Epithelial cell of esophagus (primary cell): ENCODE measurements around the gene KIAA0408.
A peak's percentile ranks its signal among the peaks of the same experiment; 100 is the strongest.

Experiments
- DNase-seq: peaks from one replicate; pipeline ENCODE4 v3.0.0; 2010; ENCODE audit warnings: low read depth
- H3K4me3 ChIP-seq: 2 replicates; pipeline ENCODE4 v1.5.1; 2011; ENCODE audit warnings: mild to moderate bottlenecking, low read length, control low read depth
- CTCF ChIP-seq: IDR thresholded peaks from 2 replicates; pipeline ENCODE4 v1.5.1; 2011; ENCODE audit warnings: low read depth, mild to moderate bottlenecking, low read length, control low read depth, inconsistent platforms; ENCODE audit not compliant: insufficient read depth; ENCODE audit errors: missing control alignments

Gene KIAA0408

GRCh38 chr6:127459231-127459641 is at the start of gene KIAA0408:
KIAA0408 (minus strand) TSS chr6:127459389; CDS start chr6:127453981, 5,408 bp downstream.
- peak; percentile 30 for DNase-seq
- TF ChIP-seq CTCF, result no peak
- no peak within 1 kb of the TSS for H3K4me3 ChIP-seq

DNA sequence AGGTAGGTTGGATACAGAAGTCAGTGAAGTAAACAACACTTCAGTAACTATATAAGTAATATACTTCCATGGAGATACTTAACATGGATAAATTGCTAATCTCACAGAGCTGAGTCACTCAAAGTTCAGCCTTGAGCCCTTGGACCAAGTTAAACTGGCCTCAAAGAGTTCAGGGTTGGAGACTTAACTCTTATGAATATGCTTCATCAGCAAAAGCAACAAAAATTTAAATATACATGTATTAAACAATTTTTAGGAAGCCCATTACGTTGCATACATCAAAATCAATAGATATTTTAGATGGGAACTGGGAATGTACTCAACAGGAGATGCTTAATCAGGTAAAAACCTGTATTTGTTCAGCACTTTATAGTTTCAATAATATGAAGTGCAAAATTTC is 47.7 kb upstream of the KIAA0408 start:
- no peak for DNase-seq
- no peak overlapping the region for H3K4me3 ChIP-seq
- no peak for TF ChIP-seq CTCF

DNA sequence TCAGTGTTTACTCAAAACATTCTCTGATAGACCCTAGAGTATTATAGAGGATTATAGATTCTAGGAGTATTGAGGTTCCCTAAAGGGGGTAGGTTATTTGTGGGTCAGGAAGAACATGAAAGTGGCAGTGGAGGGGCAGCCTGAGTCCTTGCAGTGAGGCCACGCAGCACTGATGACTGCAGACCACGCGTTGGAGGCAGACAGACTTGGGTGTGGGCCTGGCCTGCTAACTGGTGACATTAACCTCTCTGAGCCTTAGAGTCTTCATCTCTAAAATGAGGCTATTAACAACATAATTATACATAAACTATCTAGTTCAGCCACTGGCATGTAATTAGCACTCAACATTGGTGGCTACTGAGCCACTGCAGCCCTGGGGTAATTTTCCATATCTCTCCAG is 43.8 kb upstream of the KIAA0408 start:
- no peak for DNase-seq
- H3K4me3 ChIP-seq, result no peak overlapping the region
- TF ChIP-seq CTCF, result no peak

DNA sequence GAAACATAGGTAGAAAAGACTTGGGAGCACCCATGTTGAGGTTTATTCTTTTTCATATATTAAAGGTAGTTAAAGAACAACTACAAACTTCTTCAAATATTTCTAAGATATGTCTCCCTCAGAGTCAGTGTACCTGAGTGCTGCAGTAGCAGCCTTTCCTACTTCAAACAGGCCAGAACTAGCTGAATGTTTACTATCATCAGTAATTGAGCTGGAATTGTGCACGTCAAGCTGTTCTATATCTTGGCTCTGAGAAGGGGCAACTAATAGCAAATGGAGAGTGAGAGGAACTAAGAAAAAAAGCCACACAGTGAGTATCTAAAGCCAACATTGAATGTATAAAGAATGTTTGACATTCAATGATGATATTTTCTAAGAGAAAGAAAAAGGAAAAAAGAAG is 38.2 kb upstream of the KIAA0408 start:
- no peak for TF ChIP-seq CTCF
- no peak overlapping the region for H3K4me3 ChIP-seq
- DNase-seq, result no peak

- TF ChIP-seq CTCF, result no peak
- no peak overlapping the region for H3K4me3 ChIP-seq
- DNase-seq, result peak; percentile 30
These were observed 37.3 kb upstream of the KIAA0408 start for GRCh38 chr6:127496471-127496870.

DNA sequence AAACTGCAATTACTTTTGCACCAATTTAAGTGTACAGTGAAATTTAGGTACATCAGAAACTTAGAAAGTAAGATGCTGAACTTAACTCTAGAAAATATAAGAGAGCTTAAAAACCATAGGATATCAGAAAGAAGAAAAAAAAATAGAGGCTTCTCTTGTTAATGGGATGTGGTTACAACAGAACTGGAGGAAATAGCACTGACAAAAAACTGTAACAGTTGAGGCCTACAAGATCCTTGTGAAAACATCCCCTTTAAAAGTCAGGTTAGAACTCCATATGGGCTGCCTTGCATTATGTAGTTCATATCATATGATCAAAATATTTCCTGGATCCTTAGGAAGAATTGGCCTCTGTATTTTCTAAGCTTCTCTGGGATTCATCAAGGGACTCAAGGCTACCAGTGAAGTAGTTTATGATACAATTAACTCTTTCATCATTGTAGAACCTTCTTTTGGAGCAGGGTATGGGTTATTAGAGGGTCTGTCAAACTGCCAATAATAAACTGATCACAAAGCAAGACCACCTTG is 35.1 kb upstream of the KIAA0408 start:
- no peak for TF ChIP-seq CTCF
- no peak overlapping the region for H3K4me3 ChIP-seq
- no peak for DNase-seq

- no peak overlapping the region for H3K4me3 ChIP-seq
- no peak for DNase-seq
- TF ChIP-seq CTCF, result no peak
These were observed 30.1 kb upstream of the KIAA0408 start for GRCh38 chr6:127489248-127489647.
